ENCODE results near the gene PAQR8. TPM values are rescaled to one million over a fixed set of nuclear protein-coding genes. Genes with fewer than 3 reads are reported as not detected.

Gene PAQR8
- total RNA-seq, 2 experiments from 2014 or later: 5.5 to 6.2 TPM

GRCh38 chr6:52341561-52342260 is 20.2 kb upstream of the PAQR8 start:
- Histone ChIP-seq H3K4me3 (ENCODE audit: low read depth, low read length, poor library complexity, severe bottlenecking) (no peak overlapping the region), H3K9me3 (ENCODE audit: low read length) (no peaks in the 10 kb centered on the region), H3K27ac (ENCODE audit: low read depth, low read length, poor library complexity, severe bottlenecking) (no peak overlapping the region), H4K20me1 (ENCODE audit: insufficient read depth, low read length) (no peaks in the 10 kb centered on the region), H3K79me2 (ENCODE audit: insufficient read depth, low read depth, low read length) (no peaks in the 10 kb centered on the region), H2AFZ (ENCODE audit: low read length) (peak overlapping the region; percentile 90), H3K36me3 (ENCODE audit: insufficient read depth, low read length) (no peaks in the 10 kb centered on the region), H3K9me2 (ENCODE audit: insufficient read depth, low read length) (no peaks in the 10 kb centered on the region), H3K4me1 (ENCODE audit: insufficient read depth, low read length, poor library complexity, severe bottlenecking) (peaks cover 10% of the 10 kb centered on the region), H3K4me2 (ENCODE audit: low read length) (peak overlapping the region; percentile 18; the same call in 1 of the 2 replicates)
- DNase-seq (ENCODE audit: low spot score): no peak
- intact Hi-C loops (cut with micrococcal nuclease; ENCODE audit: unreplicated experiment): no loop called here
- no TSS peak for BruUV-seq (replicated peaks)
- TF ChIP-seq, protein P1, sequence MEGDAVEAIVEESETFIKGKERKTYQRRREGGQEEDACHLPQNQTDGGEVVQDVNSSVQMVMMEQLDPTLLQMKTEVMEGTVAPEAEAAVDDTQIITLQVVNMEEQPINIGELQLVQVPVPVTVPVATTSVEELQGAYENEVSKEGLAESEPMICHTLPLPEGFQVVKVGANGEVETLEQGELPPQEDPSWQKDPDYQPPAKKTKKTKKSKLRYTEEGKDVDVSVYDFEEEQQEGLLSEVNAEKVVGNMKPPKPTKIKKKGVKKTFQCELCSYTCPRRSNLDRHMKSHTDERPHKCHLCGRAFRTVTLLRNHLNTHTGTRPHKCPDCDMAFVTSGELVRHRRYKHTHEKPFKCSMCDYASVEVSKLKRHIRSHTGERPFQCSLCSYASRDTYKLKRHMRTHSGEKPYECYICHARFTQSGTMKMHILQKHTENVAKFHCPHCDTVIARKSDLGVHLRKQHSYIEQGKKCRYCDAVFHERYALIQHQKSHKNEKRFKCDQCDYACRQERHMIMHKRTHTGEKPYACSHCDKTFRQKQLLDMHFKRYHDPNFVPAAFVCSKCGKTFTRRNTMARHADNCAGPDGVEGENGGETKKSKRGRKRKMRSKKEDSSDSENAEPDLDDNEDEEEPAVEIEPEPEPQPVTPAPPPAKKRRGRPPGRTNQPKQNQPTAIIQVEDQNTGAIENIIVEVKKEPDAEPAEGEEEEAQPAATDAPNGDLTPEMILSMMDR (conservative IDR thresholded peaks at IDR 0.05; ENCODE audit: low read length): no peak
- no peak for TF ChIP-seq EZH2phosphoT487 (IDR thresholded peaks at IDR 0.05; ENCODE audit: borderline replicate concordance, low read depth, low read length)
- CTCF ChIA-PET (ENCODE audit: unreplicated experiment): no interaction called here
- POLR2A ChIA-PET: interaction anchor here (0.8 to 1.5 kb wide), 5 partner anchors 11 to 23 kb away, joined by 3 to 5 read pairs (median 4); no protein-coding TSS in a partner anchor

DNA sequence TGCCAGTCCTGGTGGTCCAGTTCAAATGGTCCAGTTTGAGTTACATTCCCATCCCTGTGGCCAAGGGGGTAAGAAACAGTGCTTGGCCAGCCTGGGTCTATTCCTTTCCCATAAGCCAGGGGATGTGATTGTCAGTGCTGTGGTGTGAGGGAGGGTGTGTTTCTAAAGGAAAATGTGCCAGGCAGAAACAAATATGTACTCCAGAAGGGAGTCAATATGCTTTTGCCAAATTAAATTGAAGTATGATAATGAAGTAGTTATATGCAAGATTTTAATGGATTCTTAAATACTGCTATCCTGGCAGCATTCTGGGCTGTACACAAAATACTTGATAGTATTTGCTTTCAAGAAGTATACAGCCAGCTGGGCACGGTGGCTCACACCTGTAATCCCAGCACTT is 16.6 kb upstream of the PAQR8 start:
- TF ChIP-seq, protein P1 (conservative IDR thresholded peaks at IDR 0.05; ENCODE audit: low read length): no peak
- TF ChIP-seq EZH2phosphoT487 (IDR thresholded peaks at IDR 0.05; ENCODE audit: borderline replicate concordance, low read depth, low read length): no peak
- no peak overlapping the region for H3K4me3 ChIP-seq (ENCODE audit: low read depth, low read length, poor library complexity, severe bottlenecking)
- no peak overlapping the region for H3K4me2 ChIP-seq (ENCODE audit: low read length)
- no peaks in the 10 kb centered on the region for H3K79me2 ChIP-seq (ENCODE audit: insufficient read depth, low read depth, low read length)
- no peaks in the 10 kb centered on the region for H3K9me2 ChIP-seq (ENCODE audit: insufficient read depth, low read length)
- no peak overlapping the region for H3K27ac ChIP-seq (ENCODE audit: low read depth, low read length, poor library complexity, severe bottlenecking)
- H3K36me3 ChIP-seq (ENCODE audit: insufficient read depth, low read length): no peaks in the 10 kb centered on the region
- no peak overlapping the region for H2AFZ ChIP-seq (ENCODE audit: low read length)
- no peaks in the 10 kb centered on the region for H3K9me3 ChIP-seq (ENCODE audit: low read length)
- intact Hi-C loops (cut with micrococcal nuclease; ENCODE audit: unreplicated experiment): no loop called here
- DNase-seq (ENCODE audit: low spot score): no peak
- CTCF ChIA-PET (ENCODE audit: unreplicated experiment): no interaction called here
- H4K20me1 ChIP-seq (ENCODE audit: insufficient read depth, low read length): no peaks in the 10 kb centered on the region
- BruUV-seq (replicated peaks): no TSS peak
- POLR2A ChIA-PET: interaction anchor here (0.9 to 1.0 kb wide), 3 partner anchors 8 to 29 kb away, joined by 4 read pairs; no protein-coding TSS in a partner anchor
- H3K4me1 ChIP-seq (ENCODE audit: insufficient read depth, low read length, poor library complexity, severe bottlenecking): peaks cover 13% of the 10 kb centered on the region

GRCh38 chr6:52346503-52346902 is 15.4 kb upstream of the PAQR8 start:
- H3K36me3 ChIP-seq (ENCODE audit: insufficient read depth, low read length): no peaks in the 10 kb centered on the region
- ChIA-PET POLR2A (interaction anchor here (0.9 kb wide), 1 partner anchor 60 kb away, joined by 3 read pairs; no protein-coding TSS in a partner anchor), CTCF (ENCODE audit: unreplicated experiment) (no interaction called here)
- TF ChIP-seq, protein P1 (conservative IDR thresholded peaks at IDR 0.05; ENCODE audit: low read length): no peak
- TF ChIP-seq EZH2phosphoT487 (IDR thresholded peaks at IDR 0.05; ENCODE audit: borderline replicate concordance, low read depth, low read length): no peak
- no peaks in the 10 kb centered on the region for H3K9me3 ChIP-seq (ENCODE audit: low read length)
- H3K27ac ChIP-seq (ENCODE audit: low read depth, low read length, poor library complexity, severe bottlenecking): no peak overlapping the region
- no peaks in the 10 kb centered on the region for H3K9me2 ChIP-seq (ENCODE audit: insufficient read depth, low read length)
- BruUV-seq (replicated peaks): no TSS peak
- no peak overlapping the region for H3K4me2 ChIP-seq (ENCODE audit: low read length)
- no peak overlapping the region for H2AFZ ChIP-seq (ENCODE audit: low read length)
- no peak for DNase-seq (ENCODE audit: low spot score)
- intact Hi-C loops (cut with micrococcal nuclease; ENCODE audit: unreplicated experiment): no loop called here
- H4K20me1 ChIP-seq (ENCODE audit: insufficient read depth, low read length): no peaks in the 10 kb centered on the region
- no peaks in the 10 kb centered on the region for H3K79me2 ChIP-seq (ENCODE audit: insufficient read depth, low read depth, low read length)
- peaks cover 23% of the 10 kb centered on the region for H3K4me1 ChIP-seq (ENCODE audit: insufficient read depth, low read length, poor library complexity, severe bottlenecking)
- no peak overlapping the region for H3K4me3 ChIP-seq (ENCODE audit: low read depth, low read length, poor library complexity, severe bottlenecking)
